Left ventricle myocardium superior (tissue), 1 donor: ENCODE data around the gene DEPDC1B. TPM values are rescaled to one million over a fixed set of nuclear protein-coding genes. Genes with fewer than 3 reads are reported as not detected.
"Not testable (repeated sequence)": the region's sequence is repeated elsewhere in the genome, so short reads cannot be mapped to it uniquely, and the experiment has no call there.

Source experiments
- ATAC-seq: fragments of 200-7000 bp; cut with Tn5 transposase; one replicate; pipeline ENCODE4 v1.9.1; 2020; ENCODE audit warnings: mild to moderate bottlenecking, moderate library complexity
- DNase-seq: peaks from one replicate; pipeline ENCODE4 v3.0.0-alpha.2; 2020
- intact Hi-C: fragments of 100-400 bp; cut with micrococcal nuclease; formaldehyde crosslinking; loops from one replicate; pipeline ENCODE4 v1.11.0; 2022
- long read RNA-seq: library from polyadenylated mRNA; unstranded; transcript quantifications from one replicate; pipeline ENCODE4 v2.0.0, GENCODE V29; 2021
- total RNA-seq: library from RNA; stranded (reverse); fragmentation: NEBNext Ultra II Directional; extraction: Animal tissue kit (Norgen Biotek cat#: 25700); gene quantifications from one replicate; pipeline ENCODE4 v1.2.1, GENCODE V29; 2021
- donor health status: DM: no; HTN: yes; CAD: no; lungs with severe emphysema.

Gene DEPDC1B, protein sequence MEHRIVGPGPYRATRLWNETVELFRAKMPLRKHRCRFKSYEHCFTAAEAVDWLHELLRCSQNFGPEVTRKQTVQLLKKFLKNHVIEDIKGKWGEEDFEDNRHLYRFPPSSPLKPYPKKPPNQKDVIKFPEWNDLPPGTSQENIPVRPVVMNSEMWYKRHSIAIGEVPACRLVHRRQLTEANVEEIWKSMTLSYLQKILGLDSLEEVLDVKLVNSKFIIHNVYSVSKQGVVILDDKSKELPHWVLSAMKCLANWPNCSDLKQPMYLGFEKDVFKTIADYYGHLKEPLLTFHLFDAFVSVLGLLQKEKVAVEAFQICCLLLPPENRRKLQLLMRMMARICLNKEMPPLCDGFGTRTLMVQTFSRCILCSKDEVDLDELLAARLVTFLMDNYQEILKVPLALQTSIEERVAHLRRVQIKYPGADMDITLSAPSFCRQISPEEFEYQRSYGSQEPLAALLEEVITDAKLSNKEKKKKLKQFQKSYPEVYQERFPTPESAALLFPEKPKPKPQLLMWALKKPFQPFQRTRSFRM
- total RNA-seq: 0.15 TPM
- long read RNA-seq: 0 reads

DNA sequence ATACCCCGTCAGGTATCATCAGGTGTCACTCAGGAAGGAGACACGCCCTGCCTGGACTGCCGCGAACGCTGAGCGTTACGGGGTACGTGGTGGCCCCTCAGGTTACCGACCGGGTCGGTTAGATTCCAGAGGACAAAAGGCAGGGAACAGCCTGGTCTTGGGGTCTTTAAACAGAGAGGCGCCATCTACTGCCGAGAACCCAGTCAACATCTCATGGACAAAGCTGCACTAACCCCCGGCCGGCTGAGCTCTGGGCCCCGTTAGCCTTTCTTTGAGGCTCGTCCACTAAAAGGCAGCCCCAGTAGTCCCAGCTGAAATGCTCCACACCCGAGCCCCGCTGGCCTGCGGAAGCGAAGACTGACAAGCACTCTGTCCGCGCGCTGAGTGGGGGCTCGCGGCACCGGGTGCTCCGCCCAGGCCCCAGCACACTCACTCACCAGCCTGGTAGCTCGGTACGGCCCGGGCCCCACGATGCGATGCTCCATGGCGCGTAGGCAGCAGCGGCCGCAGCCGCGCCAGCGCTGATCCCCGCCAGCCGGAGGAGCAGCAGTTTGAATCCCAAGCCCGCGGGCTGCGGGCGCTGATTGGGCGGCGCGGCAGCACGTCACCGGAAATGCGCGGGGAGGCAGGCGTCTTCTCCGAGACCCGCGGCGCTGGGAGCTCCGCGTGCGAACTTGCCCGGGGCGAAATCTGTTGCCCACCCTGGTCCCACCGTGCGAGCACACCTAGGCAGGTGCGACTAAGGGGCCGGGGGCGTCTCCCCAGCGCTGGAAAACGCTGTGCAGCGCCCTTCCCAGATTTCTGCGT is at the start of gene DEPDC1B:
DEPDC1B (minus strand) TSS at position 558 of the 807 bp plus-strand sequence; CDS start at position 485, 73 bp downstream.
- ATAC-seq: peak; percentile 99
- peak; percentile 90 for DNase-seq
- intact Hi-C loops: no loop called here

DNA sequence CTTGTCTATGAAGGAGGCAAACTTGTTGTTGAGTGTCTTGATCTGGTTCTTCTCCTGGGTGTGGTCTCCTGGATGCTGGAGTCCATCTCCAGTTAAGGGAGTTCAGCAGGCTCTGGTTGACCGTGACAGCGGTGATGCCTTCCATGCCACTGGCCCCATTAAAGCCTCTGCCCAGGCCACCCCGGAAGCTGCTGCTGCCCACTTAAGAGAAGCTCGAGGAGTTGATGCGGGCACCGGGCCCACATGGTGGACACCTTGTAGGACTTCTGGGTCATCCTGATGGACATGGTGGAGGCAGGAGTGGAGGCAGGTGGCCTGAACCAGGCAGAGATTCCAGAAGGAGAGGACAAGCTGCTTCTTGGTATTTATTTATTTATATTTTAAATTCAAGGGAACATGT is 44.7 kb upstream of the DEPDC1B start:
- intact Hi-C loops: no loop called here
- ATAC-seq (no peak), DNase-seq (no peak)

DNA sequence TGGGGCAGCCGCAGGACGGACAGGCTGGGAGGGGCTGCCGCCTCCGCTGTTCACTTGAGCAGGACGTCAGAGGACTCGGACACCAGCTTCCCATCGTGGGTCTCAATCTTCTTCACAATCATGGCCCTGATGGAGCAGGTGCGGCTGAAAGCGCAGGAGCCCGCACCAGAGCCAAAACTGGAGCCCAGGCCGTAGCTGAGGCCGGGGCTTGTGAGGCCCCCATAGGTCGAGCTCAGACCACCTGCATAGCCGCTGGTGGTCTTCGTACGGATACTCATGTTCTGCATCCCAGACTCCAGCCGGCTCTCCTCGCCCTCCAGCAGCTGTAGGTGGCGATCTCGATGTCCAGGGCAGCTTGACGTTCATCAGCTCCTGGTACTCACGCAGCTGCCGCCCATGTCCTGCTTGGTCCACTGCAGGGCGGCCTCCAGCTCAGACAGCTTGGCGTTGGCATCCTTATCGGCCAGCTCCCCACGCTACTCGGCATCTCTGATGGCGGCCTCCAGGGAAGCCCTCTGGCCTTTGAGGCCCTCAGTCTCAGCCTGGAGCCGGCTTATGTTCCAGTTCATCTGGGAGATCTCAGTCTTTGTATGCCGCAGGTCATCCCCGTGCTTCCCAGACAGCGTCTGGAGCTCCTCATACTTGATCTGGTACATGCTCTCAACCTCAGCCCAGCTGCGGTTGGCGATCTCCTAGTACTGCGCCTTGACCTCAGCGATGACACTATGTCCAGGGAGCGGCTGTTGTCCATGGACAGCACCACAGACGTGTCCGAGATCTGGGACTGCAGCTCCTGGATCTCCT is 43.7 kb upstream of the DEPDC1B start:
- DNase-seq (no peak), ATAC-seq (no peak)
- intact Hi-C loops: no loop called here

DNA sequence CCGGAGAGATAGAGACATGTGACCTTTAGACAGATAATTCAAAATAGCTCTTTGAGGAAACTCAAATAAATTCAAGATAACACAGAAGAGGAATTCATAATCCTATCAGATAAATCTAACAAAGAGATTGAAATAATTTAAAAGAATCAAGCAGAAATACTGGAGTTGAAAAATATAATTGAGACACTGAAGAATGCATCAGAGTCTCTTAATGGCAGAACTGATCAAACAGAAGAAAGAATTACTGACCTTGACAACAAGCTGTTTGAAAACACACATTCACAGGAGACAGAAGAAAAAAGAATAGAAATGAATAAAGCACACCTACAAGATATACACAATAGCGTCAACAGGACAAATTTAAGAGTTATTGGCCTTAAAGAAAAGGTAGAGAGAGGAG is 40.4 kb upstream of the DEPDC1B start:
- DNase-seq: no peak
- intact Hi-C loops: no loop called here

DNA sequence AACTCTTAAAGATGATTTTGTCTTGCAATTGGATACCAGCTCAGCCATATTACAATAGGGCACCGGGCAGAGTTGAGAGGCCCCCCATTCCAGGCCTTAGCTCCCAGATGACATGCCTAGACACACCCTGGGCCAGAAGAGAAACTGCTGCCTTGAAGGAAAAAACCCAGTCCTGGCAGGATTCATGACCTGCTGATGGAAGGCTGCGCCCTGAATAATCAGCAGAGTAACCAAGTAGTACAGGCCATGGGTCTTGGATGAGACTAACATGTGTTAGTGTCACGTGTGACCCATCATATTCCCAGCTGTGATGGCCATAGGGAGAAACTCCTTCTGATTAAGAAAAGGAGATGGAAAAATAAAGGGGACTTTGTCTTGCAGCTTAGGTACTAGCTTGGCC is 39.0 kb upstream of the DEPDC1B start:
- intact Hi-C loops: no loop called here
- DNase-seq: no peak
- no peak for ATAC-seq

More for the DNA sequence above, 40.4 kb upstream of the DEPDC1B start:
- ATAC-seq: no peak

DNA sequence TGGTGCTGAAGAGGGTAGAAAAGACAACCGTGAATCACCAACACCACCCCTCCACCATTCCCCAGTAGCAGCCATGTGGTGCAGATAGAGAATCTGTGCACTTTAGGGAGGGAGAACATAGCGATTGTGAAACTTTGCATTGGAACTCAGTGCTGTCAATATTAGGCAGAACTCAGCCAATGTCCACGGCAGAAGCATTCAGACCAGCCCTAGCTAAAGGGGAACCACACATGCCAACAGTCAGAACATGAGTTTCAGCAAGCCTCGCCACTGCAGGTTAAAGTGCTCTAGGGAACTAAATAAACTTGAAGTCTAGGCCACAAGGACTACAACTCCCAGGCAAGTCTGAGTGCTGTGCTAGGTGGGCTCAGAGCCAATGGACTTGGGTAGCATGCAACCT is 38.5 kb upstream of the DEPDC1B start:
- ATAC-seq (no peak), DNase-seq (no peak)
- intact Hi-C loops: no loop called here

DNA sequence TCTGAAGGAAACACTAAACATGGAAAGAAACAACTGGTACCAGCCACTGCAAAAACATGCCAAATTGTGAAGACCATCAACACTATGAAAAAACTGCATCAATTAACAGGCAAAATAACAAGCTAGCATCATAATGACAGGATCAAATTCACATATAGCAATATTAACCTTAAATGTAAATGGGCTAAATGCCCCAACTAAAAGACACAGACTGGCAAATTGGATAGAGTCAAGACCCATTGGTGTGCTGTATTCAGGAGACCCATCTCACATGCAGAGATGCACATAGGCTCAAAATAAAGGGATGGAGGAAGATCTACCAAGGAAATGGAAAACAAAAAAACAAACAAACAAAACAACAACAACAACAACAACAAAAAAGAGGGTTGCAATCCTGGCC is 30.9 kb upstream of the DEPDC1B start:
- DNase-seq, intact Hi-C loops, ATAC-seq: not testable (repeated sequence)

DNA sequence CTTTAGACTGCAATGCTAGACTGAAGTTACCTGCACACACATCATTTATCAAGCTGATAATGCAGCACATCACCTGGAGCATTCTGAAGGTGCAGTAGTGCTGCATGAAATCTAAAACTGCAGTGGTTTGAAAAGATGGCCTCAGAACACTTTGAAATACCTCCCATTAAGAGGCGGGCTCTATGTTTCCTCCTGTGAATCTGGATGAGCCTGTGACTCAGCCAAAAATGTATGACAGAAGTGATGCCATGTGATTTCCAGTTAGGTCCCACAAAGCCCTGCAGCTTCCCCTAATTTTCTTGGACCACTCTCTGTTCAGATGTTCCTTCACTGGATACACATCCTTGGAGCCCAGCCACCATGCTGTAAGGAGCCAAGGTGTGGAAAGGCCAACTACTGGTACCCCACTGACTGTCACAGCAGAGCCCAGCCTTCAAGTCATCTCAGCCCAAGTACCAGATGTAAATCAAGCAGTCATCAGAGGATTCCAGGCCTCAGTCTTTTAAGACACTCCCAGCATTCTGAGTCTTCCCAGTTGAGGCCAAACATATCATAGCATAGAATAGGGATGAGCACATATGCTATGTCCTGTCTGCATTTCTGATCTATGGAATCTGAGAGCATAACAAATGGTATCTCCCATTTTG is 27.2 kb upstream of the DEPDC1B start:
- ATAC-seq: no peak
- DNase-seq: no peak
- intact Hi-C loops: no loop called here

DNA sequence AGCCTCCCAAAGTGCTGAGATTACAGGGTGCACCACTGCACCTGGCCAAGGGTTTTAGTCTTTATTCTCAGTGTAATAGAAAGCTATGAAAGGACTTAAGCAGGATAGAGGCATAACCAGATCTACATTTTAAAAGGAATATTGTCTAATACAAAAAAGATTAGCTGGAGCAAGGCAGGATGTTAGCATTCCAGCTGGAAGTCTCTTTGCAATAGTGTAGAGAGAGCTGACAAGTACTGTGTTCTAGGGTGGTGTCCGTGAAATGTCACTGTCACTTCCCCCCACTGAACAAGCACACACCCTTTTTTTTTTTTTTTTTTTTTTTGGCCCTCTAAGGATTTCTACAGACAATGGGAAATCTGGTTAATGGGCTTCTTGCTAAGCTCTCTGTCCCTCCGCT is 24.2 kb upstream of the DEPDC1B start:
- intact Hi-C loops: no loop called here
- ATAC-seq: no peak
- no peak for DNase-seq

DNA sequence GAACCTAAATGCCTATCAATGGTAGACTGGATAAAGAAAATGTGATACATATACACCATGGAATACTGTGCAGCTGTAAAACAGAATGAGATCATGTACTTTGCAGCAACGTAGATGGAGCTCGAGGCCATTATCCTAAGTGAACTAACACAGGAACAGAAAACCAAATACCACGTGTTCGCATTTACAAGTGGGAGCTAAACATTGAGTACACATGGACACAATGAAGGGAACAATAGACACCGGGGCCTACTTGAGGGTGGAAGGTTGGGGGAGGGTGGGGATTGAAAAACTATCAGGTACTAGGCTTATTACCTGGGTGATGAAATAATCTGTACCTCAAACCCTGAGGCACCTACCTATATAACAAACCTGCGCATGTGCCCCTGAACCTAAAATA is 22.4 kb upstream of the DEPDC1B start:
- DNase-seq (no peak), ATAC-seq (no peak)
- intact Hi-C loops: no loop called here

DNA sequence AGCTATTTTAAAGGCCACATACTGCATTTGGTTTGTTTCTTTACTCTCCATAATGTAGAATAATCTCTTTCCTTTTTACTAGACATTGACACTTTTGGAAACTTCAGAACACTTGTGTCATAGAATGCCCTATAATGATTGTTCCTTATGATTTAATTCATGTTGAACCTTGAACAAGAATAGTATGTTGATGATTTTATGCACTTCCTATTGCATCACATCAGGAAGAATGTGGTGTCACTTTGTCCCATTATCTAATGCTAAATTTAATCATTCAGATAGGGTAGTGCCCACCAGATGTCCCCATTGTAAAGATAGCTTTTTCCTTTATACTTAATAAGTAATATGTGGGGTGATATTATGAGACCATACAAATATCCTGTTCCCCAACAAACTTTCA is 19.4 kb upstream of the DEPDC1B start:
- intact Hi-C loops: no loop called here
- DNase-seq (no peak), ATAC-seq (no peak)

DNA sequence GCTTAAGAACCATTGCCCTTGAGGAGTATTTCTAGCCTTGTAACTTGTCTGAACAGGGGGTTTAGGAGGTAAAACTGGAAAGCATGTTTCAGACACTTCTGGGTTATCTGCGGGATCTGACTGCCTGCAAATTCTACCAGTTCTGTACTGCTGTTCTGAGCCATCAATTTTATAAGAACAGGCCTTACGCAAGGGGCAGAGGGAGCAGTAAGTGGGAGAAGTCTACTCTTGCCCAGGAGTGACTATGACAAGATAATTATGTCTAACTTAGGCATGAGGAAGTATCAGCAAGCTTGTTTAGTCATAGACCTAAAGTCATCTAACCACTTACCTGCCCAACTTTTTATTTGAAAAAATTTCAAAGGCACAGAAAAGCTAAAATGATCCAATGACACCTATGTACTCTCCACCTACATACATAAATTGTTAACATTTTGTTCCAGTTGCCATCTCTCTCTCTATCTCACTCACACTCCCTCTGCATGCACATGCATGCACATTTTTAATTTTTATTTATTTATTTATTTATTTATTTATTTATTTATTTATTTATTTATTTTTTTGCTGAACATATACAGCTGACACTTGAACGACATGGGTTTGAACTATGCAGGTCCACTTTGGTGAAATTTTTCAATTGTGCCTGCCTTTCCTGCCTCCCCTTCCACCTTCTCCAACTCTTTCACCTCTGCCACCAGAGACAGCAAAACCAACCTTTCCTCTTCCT is 18.4 kb upstream of the DEPDC1B start:
- ATAC-seq: no peak
- no peak for DNase-seq
- intact Hi-C loops: no loop called here

DNA sequence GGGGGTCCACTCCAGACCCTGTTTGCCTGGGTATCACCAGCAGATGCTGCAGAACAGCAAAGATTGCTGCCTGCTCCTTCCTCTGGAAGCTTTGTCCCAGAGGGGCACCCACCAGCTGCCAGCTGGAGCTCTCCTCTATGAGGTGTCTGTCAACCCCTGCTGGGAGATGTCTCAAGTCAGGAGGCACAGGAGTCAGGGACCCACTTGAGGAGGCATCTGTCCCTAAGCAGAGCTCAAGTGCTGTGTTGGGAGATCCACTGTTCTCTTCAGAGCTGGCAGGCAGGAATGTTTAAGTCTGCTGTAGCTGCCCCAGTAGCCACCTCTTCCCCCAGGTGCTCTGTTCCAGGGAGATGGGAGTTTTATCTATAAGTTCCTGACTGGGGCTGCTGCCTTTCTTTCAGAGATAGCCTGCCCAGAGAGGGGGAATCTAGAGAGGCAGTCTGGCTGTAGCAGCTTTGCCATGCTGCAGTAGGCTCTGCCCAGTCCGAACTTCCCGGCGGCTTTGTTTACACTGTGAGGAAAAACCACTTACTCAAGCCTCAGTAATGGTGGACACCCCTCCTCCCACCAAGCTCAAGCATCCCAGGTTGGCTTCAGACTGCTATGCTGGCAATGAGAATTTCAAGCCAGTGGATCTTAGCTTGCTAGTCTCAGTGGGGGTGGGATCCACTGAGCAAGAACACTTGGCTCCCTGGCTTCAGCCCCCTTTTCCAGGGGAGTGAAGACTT is 15.4 kb upstream of the DEPDC1B start:
- intact Hi-C loops, ATAC-seq, DNase-seq: not testable (repeated sequence)

DNA sequence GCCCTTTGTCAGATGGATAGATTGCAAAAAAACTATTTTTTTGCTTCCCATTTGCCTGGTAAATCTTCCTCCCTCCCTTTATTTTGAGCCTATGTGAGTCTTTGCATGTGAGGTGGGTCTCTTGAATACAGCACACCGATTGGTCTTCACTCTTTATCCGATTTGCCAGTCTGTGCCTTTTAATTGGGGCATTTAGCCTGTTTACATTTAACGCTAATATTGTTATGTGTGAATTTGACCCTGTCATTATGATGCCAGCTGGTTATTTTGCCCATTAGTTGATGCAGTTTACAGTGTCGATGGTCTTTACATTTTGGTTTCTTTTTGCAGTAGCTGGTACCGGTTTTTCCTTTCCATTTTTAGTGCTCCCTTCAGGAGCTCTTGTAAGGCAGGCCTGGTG is 13.0 kb upstream of the DEPDC1B start:
- DNase-seq (no peak), ATAC-seq (no peak)
- intact Hi-C loops: no loop called here

DNA sequence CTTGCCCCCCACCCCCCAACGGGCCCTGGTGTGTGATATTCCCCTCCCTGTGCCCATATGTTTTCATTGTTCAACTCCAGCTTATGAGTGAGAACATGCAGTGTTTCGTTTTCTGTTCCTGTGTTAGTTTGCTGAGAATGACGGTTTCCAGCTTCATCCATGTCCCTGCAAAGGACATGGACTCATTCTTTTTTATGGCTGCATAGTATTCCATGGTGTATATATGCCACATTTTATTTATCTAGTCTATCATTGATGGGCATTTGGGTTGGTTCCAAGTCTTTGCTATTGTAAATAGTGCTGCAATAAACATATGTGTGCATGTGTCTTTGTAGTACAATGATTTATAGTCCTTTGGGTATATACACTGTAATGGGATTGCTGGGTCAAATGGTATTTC is 11.9 kb upstream of the DEPDC1B start:
- intact Hi-C loops, ATAC-seq, DNase-seq: not testable (repeated sequence)

DNA sequence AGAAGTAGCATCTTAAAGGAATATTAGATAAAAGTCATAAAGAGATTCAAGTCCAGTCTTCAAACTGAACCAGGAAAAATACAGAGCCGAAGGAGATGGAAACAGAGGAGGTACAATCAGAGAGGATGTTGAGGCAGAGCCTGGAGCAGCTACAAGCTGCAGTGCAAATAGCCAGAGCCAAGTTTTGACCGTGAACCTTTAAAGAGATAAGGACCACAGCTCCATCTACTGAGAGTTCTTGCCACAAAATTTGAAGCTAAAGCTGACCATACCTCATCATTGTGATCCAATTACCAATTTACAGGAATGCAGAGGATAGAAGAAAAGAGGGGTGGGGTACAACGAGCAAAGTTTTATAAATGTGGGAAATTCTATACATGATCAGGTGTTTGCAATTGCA is 10.4 kb upstream of the DEPDC1B start:
- DNase-seq (no peak), ATAC-seq (no peak)
- intact Hi-C loops: no loop called here

DNA sequence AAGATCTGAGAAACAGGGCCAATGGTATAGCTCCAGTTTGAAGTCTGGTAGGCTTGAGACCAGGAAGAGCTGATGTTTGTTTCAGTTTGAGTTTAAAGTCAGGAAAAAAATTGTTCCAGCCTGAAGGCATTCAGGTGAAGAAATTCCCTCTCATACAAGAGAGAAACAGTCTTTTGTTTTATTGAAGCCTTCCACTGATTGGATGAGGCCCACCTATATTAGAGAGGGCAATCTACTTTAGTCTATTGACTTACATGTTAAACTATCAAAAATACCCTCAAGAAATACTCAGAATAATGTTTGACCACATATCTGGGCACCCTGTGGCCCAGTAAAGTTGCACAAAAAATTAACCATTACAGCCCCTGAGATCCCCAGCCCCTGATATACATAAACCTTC is 5.2 kb upstream of the DEPDC1B start:
- no peak for DNase-seq
- intact Hi-C loops: no loop called here
- no peak for ATAC-seq

DNA sequence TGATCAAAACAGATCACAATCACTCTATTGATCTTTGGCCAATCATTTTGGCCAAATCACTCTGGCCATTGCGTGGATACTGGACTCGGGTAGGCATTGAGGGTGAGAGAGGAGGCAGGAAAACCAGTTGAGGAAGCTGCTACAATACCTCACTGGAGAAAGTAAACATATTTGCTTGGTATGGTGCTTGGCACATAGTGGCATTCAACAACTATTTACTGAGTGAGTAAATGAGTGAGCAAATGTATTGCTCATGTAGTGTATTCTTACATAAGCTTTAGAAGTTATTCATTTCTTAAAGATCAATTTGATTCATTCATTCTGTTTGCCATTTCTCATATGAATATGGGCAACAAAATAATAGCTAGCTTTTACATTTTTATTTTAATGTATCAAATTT is 4.0 kb upstream of the DEPDC1B start:
- intact Hi-C loops: no loop called here
- ATAC-seq (no peak), DNase-seq (no peak)
